Upper lobe of left lung (tissue), 4 donors: ENCODE measurements around the gene SNAI1.
"Not testable (repeated sequence)": the region's sequence is repeated elsewhere in the genome, so short reads cannot be mapped to it uniquely, and the experiment has no call there.

Source experiments
- CTCF ChIP-seq, 6 experiments: fragments of 450-650 bp in 4 of 6; fragments of 200-600 bp in 2 of 6; sonication (generic) in 2 of 6; IDR thresholded peaks; one replicate each; pipeline ENCODE4 v1.5.1; 2016 to 2019; ENCODE audit warnings: antibody characterized with exemption in 6 of 6
- EP300 ChIP-seq, 4 donors: sonication (generic); formaldehyde crosslinking; IDR thresholded peaks; one replicate each; pipeline ENCODE4 v1.5.1; 2017; ENCODE audit warnings: antibody characterized with exemption in 4 of 4, control low read depth in 2 of 4
- POLR2A ChIP-seq, 4 donors: fragments of 450-650 bp; IDR thresholded peaks; one replicate each; pipeline ENCODE4 v1.5.1; 2016 to 2017; ENCODE audit warnings: antibody characterized with exemption in 4 of 4, mild to moderate bottlenecking in 2 of 4
- POLR2AphosphoS5 ChIP-seq, 2 donors: sonication (generic); formaldehyde crosslinking; IDR thresholded peaks; one replicate each; pipeline ENCODE4 v1.5.1; 2017; ENCODE audit warnings: antibody characterized with exemption in 2 of 2

GRCh38 chr20:49977740-49978139 is 5.0 kb upstream of the SNAI1 start:
- TF ChIP-seq POLR2AphosphoS5, POLR2A, CTCF, EP300 (IDR thresholded peaks at IDR 0.05): not testable (repeated sequence)
